GM19193 (cell line): ENCODE measurements around the gene ELAVL1.

Experiments used
- POLR2A ChIP-seq: IDR thresholded peaks from 4 replicates; pipeline ENCODE4 v1.6.1; 2011; ENCODE audit not compliant: insufficient read depth, insufficient read length; ENCODE audit errors: extremely low read depth

The ELAVL1 gene

GRCh38 chr19:7917267-7918061, 88.0 kb downstream of the ELAVL1 start:
- no peak for TF ChIP-seq POLR2A

DNA sequence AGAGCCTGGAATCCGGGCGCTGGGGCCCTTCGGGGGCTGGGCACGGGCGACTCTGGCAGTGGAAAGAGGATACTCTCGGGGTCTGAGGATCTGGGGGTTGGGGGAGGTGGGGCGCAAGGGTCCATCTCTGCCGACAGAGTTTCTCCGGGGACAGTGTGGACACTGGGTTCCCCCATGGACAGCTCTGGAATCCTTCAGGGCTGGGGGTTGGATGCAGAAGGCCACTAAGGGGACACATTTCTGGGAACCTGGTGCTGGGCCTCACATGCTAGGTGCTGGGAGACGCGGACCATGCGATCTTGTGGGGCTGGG, 88.5 kb downstream of the ELAVL1 start:
- TF ChIP-seq POLR2A: no peak

- TF ChIP-seq POLR2A: no peak
Measured at GRCh38 chr19:7916103-7916954, 89.1 kb downstream of the ELAVL1 start.

- TF ChIP-seq POLR2A: no peak
Measured at GRCh38 chr19:7915250-7916102, 90.0 kb downstream of the ELAVL1 start.

DNA sequence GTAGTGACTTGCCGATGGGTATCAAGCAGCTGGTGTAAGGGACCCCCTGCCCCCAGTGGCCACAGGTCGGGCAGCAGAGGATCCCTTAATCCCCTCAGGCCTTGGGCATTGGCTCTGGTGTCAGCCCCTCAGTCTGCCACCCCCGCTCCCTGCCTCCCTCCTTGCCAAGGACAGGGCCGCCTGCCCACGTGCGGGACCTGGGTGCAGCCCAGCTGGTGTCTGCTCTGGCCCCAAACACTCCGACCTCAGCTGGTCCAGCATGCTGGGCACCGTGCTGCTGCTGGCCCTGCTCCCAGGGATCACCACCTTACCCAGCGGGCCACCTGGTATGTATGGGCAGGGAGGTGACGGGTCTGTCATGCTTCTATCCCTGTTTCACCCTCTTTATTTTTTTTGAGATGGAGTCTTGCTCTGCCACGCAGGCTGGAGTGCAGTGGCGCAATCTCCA, 90.8 kb downstream of the ELAVL1 start, which contains the start of gene TGFBR3L:
Gene TGFBR3L, plus strand, starts transcription at position 233 of the 448 bp plus-strand sequence.
- no peak for TF ChIP-seq POLR2A

DNA sequence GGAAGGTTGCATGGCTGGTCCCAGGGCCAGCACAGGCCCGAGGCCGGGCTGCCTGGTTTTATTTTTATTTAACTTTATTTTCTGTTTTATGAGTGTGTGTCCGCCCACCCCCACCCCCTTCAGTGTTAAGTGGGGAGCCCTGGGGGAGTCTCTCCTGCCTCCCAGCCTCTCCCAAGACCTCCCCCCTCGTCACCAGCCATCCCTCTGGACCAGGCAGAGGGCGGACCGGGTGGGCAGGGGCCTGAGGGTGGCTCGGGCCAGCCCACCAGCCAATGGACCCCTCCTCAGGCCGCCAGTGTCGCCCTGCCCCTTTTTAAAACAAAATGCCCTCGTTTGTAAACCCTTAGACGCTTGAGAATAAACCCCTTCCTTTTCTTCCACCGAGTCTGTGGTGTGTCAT, 91.3 kb downstream of the ELAVL1 start:
- no peak for TF ChIP-seq POLR2A

- TF ChIP-seq POLR2A: no peak
Measured at GRCh38 chr19:7913652-7914051, 91.8 kb downstream of the ELAVL1 start.

- no peak for TF ChIP-seq POLR2A
Measured at GRCh38 chr19:7912697-7913564, 92.5 kb downstream of the ELAVL1 start.

GRCh38 chr19:7912144-7912696, 93.2 kb downstream of the ELAVL1 start:
- no peak for TF ChIP-seq POLR2A

GRCh38 chr19:7911508-7912143, 93.8 kb downstream of the ELAVL1 start:
- no peak for TF ChIP-seq POLR2A

GRCh38 chr19:7910321-7911161, 94.9 kb downstream of the ELAVL1 start:
- TF ChIP-seq POLR2A: no peak

GRCh38 chr19:7909471-7910067, 95.9 kb downstream of the ELAVL1 start:
- no peak for TF ChIP-seq POLR2A
